NB4 (cell line): ENCODE results near the gene PHF11.

ENCODE experiments used
- CTCF ChIP-seq: IDR thresholded peaks from one replicate; pipeline ENCODE4 v1.5.1; 2012; ENCODE audit warnings: low read depth, low read length
- MYC ChIP-seq: IDR thresholded peaks from 2 replicates; pipeline ENCODE4 v1.6.1; 2011; ENCODE audit warnings: low read depth, low read length

GRCh38 chr13:49488563-49488962 is 7.2 kb upstream of the PHF11 start:
- TF ChIP-seq CTCF (no peak), MYC (no peak)
